Glutamatergic neuron (in vitro differentiated cells): Measurements from ENCODE around the gene NPW. TPM values are rescaled to one million over a fixed set of nuclear protein-coding genes. Genes with fewer than 3 reads are reported as not detected.

ENCODE experiments used
- DNase-seq: peaks from one replicate; pipeline ENCODE4 v3.0.0; 2022
- H3K27ac Mint-ChIP-seq: one replicate; pipeline ENCODE4 v1.8.0; 2020; ENCODE audit warnings: mild to moderate bottlenecking, mixed read lengths, inconsistent platforms; ENCODE audit not compliant: unreplicated experiment
- H3K27me3 Mint-ChIP-seq: one replicate; pipeline ENCODE4 v1.8.0; 2020; ENCODE audit warnings: mild to moderate bottlenecking, moderate library complexity, mixed read lengths, inconsistent platforms; ENCODE audit not compliant: unreplicated experiment
- H3K36me3 Mint-ChIP-seq: one replicate; pipeline ENCODE4 v1.8.0; 2020; ENCODE audit warnings: mild to moderate bottlenecking, mixed read lengths, inconsistent platforms; ENCODE audit not compliant: unreplicated experiment
- H3K4me1 Mint-ChIP-seq: one replicate; pipeline ENCODE4 v1.8.0; 2020; ENCODE audit warnings: mild to moderate bottlenecking, low read depth, mixed read lengths, inconsistent platforms; ENCODE audit not compliant: unreplicated experiment
- H3K4me3 Mint-ChIP-seq: one replicate; pipeline ENCODE4 v1.8.0; 2020; ENCODE audit warnings: mild to moderate bottlenecking, mixed read lengths, inconsistent platforms; ENCODE audit not compliant: unreplicated experiment
- H3K9me3 Mint-ChIP-seq: one replicate; pipeline ENCODE4 v1.8.0; 2020; ENCODE audit warnings: mild to moderate bottlenecking, moderate library complexity, mixed read lengths, inconsistent platforms; ENCODE audit not compliant: unreplicated experiment
- total RNA-seq: library from RNA; stranded (reverse); fragmentation: NEBNext Ultra II Directional; extraction: Animal tissue kit (Norgen Biotek cat#: 25700); gene quantifications from one replicate; pipeline ENCODE4 v1.2.1, GENCODE V29; 2021; ENCODE audit not compliant: unreplicated experiment
- TF ChIP-seq, protein P1 (sequence below): fragments of 200-600 bp; sonication (generic); IDR thresholded peaks from one replicate; pipeline ENCODE4 v1.5.0; 2021; ENCODE audit not compliant: partially characterized antibody, unreplicated experiment

Gene NPW
- total RNA-seq, 1 donor from 2014 or later: 0.91 TPM

DNA sequence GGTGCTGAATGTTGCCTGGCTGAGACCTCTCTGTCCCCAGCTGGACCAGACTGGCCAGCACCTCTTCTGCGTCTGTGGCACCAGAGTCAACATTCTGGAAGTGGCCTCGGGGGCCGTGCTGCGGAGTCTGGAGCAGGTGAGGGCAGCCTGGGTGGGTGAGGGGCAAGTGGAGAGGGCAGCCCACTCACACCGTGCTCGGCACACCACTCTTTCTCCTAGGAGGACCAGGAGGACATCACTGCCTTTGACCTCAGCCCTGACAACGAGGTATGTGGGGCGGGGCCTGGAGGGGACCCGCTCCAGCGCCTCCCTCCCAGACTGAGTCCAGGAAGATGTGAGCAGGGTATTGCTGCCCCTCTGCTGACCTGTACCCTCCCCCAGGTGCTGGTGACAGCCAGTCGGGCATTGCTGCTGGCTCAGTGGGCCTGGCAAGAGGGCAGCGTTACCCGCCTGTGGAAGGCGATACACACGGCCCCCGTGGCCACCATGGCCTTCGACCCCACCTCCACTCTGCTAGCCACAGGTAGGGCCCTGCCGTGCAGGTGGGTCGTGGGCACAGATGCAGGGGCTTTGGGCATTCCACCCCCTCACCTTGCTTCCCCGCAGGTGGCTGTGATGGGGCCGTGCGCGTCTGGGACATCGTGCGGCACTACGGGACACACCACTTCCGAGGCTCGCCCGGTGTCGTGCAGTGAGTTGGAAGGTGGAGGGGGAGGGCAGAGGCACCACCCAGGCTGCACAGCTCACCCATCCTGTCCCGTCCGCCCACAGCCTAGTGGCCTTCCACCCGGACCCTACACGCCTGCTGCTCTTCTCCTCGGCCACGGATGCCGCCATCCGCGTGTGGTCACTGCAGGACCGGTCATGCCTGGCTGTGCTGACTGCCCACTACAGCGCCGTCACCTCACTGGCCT lies 45.2 kb upstream of the NPW start:
- H3K9me3 Mint-ChIP-seq: peaks cover 8% of the 10 kb centered on the region
- peaks cover 2% of the 10 kb centered on the region for H3K4me1 Mint-ChIP-seq
- no peak for DNase-seq
- no peak overlapping the region for H3K27ac Mint-ChIP-seq
- H3K36me3 Mint-ChIP-seq: no peaks in the 10 kb centered on the region
- TF ChIP-seq, protein P1, sequence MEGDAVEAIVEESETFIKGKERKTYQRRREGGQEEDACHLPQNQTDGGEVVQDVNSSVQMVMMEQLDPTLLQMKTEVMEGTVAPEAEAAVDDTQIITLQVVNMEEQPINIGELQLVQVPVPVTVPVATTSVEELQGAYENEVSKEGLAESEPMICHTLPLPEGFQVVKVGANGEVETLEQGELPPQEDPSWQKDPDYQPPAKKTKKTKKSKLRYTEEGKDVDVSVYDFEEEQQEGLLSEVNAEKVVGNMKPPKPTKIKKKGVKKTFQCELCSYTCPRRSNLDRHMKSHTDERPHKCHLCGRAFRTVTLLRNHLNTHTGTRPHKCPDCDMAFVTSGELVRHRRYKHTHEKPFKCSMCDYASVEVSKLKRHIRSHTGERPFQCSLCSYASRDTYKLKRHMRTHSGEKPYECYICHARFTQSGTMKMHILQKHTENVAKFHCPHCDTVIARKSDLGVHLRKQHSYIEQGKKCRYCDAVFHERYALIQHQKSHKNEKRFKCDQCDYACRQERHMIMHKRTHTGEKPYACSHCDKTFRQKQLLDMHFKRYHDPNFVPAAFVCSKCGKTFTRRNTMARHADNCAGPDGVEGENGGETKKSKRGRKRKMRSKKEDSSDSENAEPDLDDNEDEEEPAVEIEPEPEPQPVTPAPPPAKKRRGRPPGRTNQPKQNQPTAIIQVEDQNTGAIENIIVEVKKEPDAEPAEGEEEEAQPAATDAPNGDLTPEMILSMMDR: no peak
- no peak overlapping the region for H3K4me3 Mint-ChIP-seq
- H3K27me3 Mint-ChIP-seq: peaks cover 8% of the 10 kb centered on the region

DNA sequence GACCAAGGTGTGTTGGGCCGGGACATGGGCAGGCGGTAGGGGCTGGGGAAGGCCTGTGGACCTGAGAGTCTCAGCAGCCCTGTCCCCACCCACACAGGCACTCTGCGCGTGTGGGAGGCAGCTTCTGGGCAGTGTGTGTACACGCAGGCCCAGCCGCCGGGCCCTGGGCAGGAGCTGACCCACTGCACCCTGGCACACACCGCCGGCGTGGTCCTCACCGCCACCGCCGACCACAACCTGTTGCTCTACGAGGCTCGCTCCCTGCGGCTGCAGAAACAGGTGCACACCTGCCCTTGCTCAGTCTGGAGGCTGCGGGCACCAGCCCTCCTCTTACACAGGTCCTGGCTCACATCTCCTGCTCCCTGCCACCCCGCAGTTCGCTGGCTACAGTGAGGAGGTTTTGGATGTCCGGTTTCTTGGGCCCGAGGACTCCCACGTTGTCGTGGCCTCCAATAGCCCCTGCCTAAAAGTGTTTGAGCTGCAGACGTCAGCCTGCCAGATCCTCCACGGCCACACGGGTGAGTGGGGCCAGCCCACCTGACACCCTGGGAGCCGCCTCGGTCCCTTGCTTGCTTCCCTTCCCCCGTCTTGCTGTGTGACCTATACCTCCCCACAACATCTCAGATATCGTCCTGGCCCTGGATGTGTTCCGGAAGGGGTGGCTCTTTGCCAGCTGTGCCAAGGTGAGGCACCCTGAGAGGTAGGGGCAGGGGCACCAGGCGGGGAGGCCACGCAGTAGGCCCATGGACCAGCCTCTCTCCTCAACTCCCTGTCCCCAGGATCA lies 44.0 kb upstream of the NPW start:
- no peaks in the 10 kb centered on the region for H3K36me3 Mint-ChIP-seq
- no peak overlapping the region for H3K27ac Mint-ChIP-seq
- peaks cover 2% of the 10 kb centered on the region for H3K4me1 Mint-ChIP-seq
- peaks cover 8% of the 10 kb centered on the region for H3K9me3 Mint-ChIP-seq
- H3K27me3 Mint-ChIP-seq: peaks cover 6% of the 10 kb centered on the region
- no peak for DNase-seq
- no peak overlapping the region for H3K4me3 Mint-ChIP-seq
- TF ChIP-seq, protein P1: no peak

DNA sequence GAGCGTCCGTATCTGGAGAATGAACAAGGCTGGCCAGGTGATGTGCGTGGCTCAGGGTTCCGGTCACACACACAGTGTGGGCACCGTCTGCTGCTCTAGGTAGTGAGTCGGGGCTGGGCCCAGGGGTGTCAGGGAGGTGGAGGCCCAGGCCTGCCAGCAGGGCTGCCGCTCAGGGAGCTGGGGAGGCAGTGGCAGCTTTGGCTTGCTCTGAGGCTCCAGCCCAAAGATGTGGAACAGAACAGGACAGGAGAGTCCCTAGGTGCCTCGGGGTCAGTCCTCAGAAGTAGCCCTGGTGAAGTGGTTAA lies 43.4 kb upstream of the NPW start:
- no peaks in the 10 kb centered on the region for H3K36me3 Mint-ChIP-seq
- no peak for DNase-seq
- H3K9me3 Mint-ChIP-seq: peaks cover 8% of the 10 kb centered on the region
- H3K4me1 Mint-ChIP-seq: peaks cover 3% of the 10 kb centered on the region
- TF ChIP-seq, protein P1: no peak
- peaks cover 6% of the 10 kb centered on the region for H3K27me3 Mint-ChIP-seq
- no peak overlapping the region for H3K27ac Mint-ChIP-seq
- no peak overlapping the region for H3K4me3 Mint-ChIP-seq

DNA sequence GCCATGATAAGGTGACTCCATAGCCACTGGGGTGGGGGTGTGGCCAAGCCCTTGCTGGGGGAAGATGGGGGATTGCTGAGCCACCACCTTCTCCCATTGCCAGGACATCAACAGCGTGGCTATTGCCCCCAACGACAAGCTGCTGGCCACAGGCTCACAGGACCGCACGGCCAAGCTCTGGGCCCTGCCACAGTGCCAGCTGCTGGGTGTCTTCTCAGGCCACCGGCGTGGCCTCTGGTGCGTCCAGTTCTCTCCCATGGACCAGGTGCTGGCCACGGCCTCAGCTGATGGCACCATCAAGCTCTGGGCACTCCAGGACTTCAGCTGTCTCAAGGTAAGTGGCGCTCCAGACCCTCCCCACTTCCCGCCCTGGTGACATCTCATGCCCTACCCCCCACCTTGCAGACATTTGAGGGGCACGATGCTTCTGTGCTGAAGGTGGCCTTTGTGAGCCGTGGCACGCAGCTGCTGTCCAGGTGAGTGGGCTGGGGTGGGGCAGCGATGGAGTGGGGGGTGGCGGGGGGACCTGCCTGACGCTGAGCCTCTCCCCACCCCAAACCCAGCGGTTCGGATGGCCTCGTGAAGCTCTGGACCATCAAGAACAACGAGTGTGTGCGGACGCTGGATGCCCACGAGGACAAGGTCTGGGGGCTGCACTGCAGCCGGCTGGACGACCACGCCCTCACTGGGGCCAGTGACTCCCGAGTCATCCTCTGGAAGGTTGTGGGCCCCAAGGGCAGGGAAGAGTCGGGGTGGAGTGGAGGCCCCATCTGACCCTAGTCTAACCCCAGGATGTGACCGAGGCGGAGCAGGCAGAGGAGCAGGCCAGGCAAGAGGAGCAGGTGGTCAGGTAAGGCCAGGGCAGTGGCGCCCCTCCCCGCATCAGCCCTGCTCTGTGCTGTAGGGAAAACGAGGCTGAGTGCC lies 42.4 kb upstream of the NPW start:
- no peak for DNase-seq
- no peaks in the 10 kb centered on the region for H3K36me3 Mint-ChIP-seq
- no peak overlapping the region for H3K4me3 Mint-ChIP-seq
- H3K9me3 Mint-ChIP-seq: peaks cover 2% of the 10 kb centered on the region
- H3K4me1 Mint-ChIP-seq: peaks cover 6% of the 10 kb centered on the region
- H3K27me3 Mint-ChIP-seq: peaks cover 4% of the 10 kb centered on the region
- TF ChIP-seq, protein P1: no peak
- H3K27ac Mint-ChIP-seq: no peak overlapping the region
